ENCODE results near the gene CSTB. TPM values are rescaled to one million over a fixed set of nuclear protein-coding genes. Genes with fewer than 3 reads are reported as not detected.
"Not testable (repeated sequence)": the region's sequence is repeated elsewhere in the genome, so short reads cannot be mapped to it uniquely, and the experiment has no call there.

The CSTB gene
- total and polyA plus RNA-seq, 4 donors: 3.8 to 62.4 (median 33.7) TPM

GRCh38 chr21:43822741-43823140 is 46.6 kb upstream of the CSTB start:
- not testable (repeated sequence) for H3K4me3 ChIP-seq (ENCODE audit: low read depth in 1 of 3, low read length in 3 of 3); H3K36me3 ChIP-seq (ENCODE audit: control insufficient read depth in 4 of 4, insufficient read depth in 3 of 4, low read depth in 1 of 4, low read length in 3 of 4)
- 65% methylated on average over 2 of the region's 5 CpGs for WGBS

GRCh38 chr21:43822166-43822565 is 46.1 kb upstream of the CSTB start:
- not testable (repeated sequence) for H3K36me3 ChIP-seq (ENCODE audit: control insufficient read depth in 4 of 4, insufficient read depth in 3 of 4, low read depth in 1 of 4, low read length in 3 of 4); H3K9ac ChIP-seq (ENCODE audit: low read depth in 1 of 2, low read length in 2 of 2); H3K4me3 ChIP-seq (ENCODE audit: low read depth in 1 of 3, low read length in 3 of 3); H3K4me1 ChIP-seq (ENCODE audit: control insufficient read depth in 4 of 4, insufficient read depth in 4 of 4, low read length in 3 of 4); DNase-seq (ENCODE audit: low spot score); H3K27me3 ChIP-seq (ENCODE audit: control insufficient read depth in 4 of 4, insufficient read depth in 4 of 4, low read length in 3 of 4); H3K27ac ChIP-seq (ENCODE audit: low read depth in 1 of 2, low read length in 2 of 2); H3K9me3 ChIP-seq (ENCODE audit: control insufficient read depth in 4 of 4, low read length in 3 of 4)
- WGBS: 98% methylated on average over 25 of the region's 25 CpGs

More at GRCh38 chr21:43822741-43823140, 46.6 kb upstream of the CSTB start:
- not testable (repeated sequence) for H3K27ac ChIP-seq (ENCODE audit: low read depth in 1 of 2, low read length in 2 of 2); H3K9ac ChIP-seq (ENCODE audit: low read depth in 1 of 2, low read length in 2 of 2); H3K27me3 ChIP-seq (ENCODE audit: control insufficient read depth in 4 of 4, insufficient read depth in 4 of 4, low read length in 3 of 4); H3K9me3 ChIP-seq (ENCODE audit: control insufficient read depth in 4 of 4, low read length in 3 of 4); H3K4me1 ChIP-seq (ENCODE audit: control insufficient read depth in 4 of 4, insufficient read depth in 4 of 4, low read length in 3 of 4); DNase-seq (ENCODE audit: low spot score)

DNA sequence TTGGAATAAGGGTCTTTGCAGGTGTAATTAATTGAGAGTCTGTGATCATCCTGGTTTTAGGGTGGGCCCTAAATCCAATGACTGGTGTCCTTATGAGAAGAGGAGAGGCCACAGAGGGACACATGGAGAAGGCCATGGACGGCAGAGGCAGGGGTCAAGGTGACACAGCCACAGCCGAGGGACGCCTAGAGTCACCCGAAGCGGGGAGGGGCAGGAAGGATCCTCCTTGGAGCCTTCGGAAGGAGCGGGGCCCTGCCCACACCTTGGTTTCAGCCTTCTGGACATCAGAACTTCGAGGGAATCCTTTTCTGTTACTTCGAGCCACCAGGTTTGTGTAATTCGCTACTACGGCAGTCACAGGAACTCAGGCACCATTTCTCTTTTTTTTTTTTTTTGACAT is 44.4 kb upstream of the CSTB start:
- Histone ChIP-seq H3K9ac (ENCODE audit: low read depth in 1 of 2, low read length in 2 of 2) (no peak overlapping the region), H3K4me3 (ENCODE audit: low read depth in 1 of 3, low read length in 3 of 3) (no peak overlapping the region), H3K36me3 (ENCODE audit: control insufficient read depth in 4 of 4, insufficient read depth in 3 of 4, low read depth in 1 of 4, low read length in 3 of 4) (no peaks in the 10 kb centered on the region), H3K4me1 (ENCODE audit: control insufficient read depth in 4 of 4, insufficient read depth in 4 of 4, low read length in 3 of 4) (no peaks in the 10 kb centered on the region), H3K9me3 (ENCODE audit: control insufficient read depth in 4 of 4, low read length in 3 of 4) (no peaks in the 10 kb centered on the region), H3K27ac (ENCODE audit: low read depth in 1 of 2, low read length in 2 of 2) (no peak overlapping the region), H3K27me3 (ENCODE audit: control insufficient read depth in 4 of 4, insufficient read depth in 4 of 4, low read length in 3 of 4) (no peaks in the 10 kb centered on the region)
- TF ChIP-seq NR2F2 (IDR thresholded peaks at IDR 0.05): no peak
- TF ChIP-seq RXRA (IDR thresholded peaks at IDR 0.05): no peak
- TF ChIP-seq RAD21 (IDR thresholded peaks at IDR 0.05): no peak
- TF ChIP-seq FOXA2 (IDR thresholded peaks at IDR 0.05): no peak
- TF ChIP-seq, protein P1, sequence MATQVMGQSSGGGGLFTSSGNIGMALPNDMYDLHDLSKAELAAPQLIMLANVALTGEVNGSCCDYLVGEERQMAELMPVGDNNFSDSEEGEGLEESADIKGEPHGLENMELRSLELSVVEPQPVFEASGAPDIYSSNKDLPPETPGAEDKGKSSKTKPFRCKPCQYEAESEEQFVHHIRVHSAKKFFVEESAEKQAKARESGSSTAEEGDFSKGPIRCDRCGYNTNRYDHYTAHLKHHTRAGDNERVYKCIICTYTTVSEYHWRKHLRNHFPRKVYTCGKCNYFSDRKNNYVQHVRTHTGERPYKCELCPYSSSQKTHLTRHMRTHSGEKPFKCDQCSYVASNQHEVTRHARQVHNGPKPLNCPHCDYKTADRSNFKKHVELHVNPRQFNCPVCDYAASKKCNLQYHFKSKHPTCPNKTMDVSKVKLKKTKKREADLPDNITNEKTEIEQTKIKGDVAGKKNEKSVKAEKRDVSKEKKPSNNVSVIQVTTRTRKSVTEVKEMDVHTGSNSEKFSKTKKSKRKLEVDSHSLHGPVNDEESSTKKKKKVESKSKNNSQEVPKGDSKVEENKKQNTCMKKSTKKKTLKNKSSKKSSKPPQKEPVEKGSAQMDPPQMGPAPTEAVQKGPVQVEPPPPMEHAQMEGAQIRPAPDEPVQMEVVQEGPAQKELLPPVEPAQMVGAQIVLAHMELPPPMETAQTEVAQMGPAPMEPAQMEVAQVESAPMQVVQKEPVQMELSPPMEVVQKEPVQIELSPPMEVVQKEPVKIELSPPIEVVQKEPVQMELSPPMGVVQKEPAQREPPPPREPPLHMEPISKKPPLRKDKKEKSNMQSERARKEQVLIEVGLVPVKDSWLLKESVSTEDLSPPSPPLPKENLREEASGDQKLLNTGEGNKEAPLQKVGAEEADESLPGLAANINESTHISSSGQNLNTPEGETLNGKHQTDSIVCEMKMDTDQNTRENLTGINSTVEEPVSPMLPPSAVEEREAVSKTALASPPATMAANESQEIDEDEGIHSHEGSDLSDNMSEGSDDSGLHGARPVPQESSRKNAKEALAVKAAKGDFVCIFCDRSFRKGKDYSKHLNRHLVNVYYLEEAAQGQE (IDR thresholded peaks at IDR 0.05): no peak
- TF ChIP-seq MAX (IDR thresholded peaks at IDR 0.05): no peak
- no peak for TF ChIP-seq JUND (IDR thresholded peaks at IDR 0.05)
- no peak for TF ChIP-seq FOXA1 (IDR thresholded peaks at IDR 0.05)
- TF ChIP-seq HNF4A (conservative IDR thresholded peaks at IDR 0.05): no peak
- TF ChIP-seq EGR1 (IDR thresholded peaks at IDR 0.05; ENCODE audit: low read depth in 2 of 2): no peak
- no peak for TF ChIP-seq ATF3 (IDR thresholded peaks at IDR 0.05)
- TF ChIP-seq ZBTB33 (IDR thresholded peaks at IDR 0.05): no peak
- no peak for TF ChIP-seq SP1 (IDR thresholded peaks at IDR 0.05)
- TF ChIP-seq HNF4G (IDR thresholded peaks at IDR 0.05): no peak
- TF ChIP-seq, protein P2, sequence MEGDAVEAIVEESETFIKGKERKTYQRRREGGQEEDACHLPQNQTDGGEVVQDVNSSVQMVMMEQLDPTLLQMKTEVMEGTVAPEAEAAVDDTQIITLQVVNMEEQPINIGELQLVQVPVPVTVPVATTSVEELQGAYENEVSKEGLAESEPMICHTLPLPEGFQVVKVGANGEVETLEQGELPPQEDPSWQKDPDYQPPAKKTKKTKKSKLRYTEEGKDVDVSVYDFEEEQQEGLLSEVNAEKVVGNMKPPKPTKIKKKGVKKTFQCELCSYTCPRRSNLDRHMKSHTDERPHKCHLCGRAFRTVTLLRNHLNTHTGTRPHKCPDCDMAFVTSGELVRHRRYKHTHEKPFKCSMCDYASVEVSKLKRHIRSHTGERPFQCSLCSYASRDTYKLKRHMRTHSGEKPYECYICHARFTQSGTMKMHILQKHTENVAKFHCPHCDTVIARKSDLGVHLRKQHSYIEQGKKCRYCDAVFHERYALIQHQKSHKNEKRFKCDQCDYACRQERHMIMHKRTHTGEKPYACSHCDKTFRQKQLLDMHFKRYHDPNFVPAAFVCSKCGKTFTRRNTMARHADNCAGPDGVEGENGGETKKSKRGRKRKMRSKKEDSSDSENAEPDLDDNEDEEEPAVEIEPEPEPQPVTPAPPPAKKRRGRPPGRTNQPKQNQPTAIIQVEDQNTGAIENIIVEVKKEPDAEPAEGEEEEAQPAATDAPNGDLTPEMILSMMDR (IDR thresholded peaks at IDR 0.05; ENCODE audit: low read depth, low read length, missing input control): no peak
- no peak for TF ChIP-seq TAF1 (conservative IDR thresholded peaks at IDR 0.05)
- no peak for DNase-seq (ENCODE audit: low spot score)
- 92% methylated on average over 11 of the region's 11 CpGs for WGBS
